ENCODE data around the gene TMSB10.

TMSB10 gene

GRCh38 chr2:84880645-84881521 is 24.6 kb upstream of the TMSB10 start, which contains the start of gene TRABD2A:
TRABD2A (minus strand) TSS chr2:84881084; CDS start chr2:84881039, 45 bp downstream.
- peak; percentile 47 to 67 for DNase-seq

DNA sequence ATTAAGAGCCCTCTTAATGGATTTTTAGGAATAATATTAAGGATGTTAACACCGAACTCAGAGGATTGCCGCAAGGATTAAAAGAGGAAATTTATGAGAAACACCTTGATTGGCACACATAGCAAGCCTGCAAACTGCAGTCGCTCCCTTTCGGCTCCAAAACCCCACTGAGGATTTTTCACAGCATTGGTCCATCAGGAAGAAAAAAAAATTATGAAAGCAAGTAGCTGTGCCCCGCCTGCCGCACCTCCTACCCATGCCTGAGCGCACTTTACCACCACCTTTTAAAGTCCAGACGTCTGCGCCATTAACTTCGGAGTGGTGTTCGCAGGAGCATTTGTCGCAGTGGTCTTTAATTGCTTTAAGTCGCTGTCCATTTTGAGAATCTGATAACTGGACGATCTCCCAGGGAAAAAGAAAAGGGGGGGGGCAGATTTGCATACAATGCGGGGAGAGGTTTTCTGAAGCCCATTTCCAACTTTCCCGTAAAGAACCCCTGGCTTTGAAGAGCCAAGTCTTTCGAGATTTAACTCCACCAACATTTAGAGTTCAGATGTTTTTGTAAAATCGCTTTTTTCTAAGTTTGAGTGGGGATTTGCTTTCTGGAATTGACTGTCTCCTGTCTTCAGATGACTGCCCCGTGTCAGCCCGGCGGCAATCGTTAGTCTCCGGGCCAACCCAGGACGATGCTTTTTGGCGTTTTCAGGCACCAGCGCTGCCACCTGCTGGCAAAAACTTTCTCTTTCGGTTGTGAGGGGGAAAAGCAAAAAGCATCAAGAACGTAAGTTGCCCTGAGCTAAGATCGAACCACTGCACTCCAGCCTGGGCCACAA is 23.7 kb upstream of the TMSB10 start:
- DNase-seq, result peak; percentile 88 to 89

DNA sequence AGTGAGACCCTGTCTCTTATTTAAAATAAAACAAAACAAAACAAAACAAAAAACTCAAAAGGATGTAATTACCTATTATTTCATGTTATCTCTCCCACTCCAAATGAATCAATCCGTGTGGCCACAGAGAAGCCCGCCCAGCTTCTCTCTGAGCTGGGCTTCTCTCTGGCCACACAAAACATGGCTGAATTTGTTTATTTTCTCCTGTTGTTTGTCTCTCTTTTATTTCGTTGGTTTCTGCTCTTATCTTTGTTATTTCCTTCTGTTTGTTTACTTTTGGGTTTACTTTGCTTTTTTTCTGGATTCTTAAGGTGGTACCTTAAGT is 23.1 kb upstream of the TMSB10 start:
- no peak for DNase-seq

DNA sequence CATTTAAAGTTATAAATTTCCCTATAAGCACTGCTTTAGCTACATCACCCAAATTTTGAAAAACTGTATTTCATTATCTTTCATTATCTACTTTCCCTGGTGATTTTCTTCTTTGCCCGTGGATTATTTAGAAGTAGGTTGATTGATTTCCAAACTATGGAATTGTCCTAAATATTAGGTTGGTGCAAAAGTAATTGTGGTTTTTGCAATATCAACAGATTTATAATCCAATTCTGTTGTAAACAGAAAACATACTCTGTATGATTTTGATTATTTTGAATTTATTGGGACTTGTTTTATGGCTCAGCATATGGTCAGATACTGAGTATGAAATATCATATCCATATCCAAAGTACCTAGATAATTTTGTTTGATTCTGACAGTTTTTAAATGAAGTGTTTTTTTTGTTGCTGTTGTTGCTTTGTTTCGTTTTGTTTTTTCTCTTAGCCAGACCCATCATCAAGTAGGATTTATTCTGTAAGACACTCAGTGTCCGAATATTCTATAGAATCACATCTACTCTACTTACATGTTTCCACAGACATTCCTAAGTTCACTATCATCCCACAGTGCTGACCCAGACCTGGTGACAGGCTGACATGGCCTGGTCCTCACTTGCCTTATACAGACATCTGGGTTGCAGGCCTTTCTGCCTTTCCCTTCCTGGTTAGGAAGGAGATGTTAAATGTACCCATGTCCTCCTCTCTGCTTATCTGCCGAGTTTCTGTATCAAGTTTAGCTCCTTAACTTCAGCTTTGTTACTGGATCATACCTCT is 22.5 kb upstream of the TMSB10 start:
- DNase-seq, result no peak

- no peak for DNase-seq
Observed at GRCh38 chr2:84884449-84884848, 21.0 kb upstream of the TMSB10 start.

DNA sequence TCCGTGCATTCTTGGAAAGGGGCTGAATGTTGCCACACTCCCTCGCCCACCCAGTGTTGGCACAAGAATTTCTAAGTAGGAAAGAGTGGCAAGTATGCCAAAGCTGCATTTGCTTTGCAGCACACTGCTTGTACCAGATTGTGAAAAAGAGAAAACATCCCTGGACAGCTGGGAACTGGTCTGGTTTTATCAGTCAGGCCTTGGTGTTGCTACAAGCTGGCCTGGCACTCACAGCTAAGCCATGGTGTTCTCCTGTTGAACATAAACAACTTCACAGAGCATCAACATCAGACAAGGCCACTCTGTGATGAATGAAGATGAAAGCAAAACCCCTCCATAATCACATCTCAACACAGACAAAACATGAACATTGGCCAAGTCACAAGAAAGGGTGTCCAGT is 20.3 kb upstream of the TMSB10 start:
- DNase-seq, result no peak

- DNase-seq, result no peak
Observed at GRCh38 chr2:84886791-84887190, 18.7 kb upstream of the TMSB10 start.

DNA sequence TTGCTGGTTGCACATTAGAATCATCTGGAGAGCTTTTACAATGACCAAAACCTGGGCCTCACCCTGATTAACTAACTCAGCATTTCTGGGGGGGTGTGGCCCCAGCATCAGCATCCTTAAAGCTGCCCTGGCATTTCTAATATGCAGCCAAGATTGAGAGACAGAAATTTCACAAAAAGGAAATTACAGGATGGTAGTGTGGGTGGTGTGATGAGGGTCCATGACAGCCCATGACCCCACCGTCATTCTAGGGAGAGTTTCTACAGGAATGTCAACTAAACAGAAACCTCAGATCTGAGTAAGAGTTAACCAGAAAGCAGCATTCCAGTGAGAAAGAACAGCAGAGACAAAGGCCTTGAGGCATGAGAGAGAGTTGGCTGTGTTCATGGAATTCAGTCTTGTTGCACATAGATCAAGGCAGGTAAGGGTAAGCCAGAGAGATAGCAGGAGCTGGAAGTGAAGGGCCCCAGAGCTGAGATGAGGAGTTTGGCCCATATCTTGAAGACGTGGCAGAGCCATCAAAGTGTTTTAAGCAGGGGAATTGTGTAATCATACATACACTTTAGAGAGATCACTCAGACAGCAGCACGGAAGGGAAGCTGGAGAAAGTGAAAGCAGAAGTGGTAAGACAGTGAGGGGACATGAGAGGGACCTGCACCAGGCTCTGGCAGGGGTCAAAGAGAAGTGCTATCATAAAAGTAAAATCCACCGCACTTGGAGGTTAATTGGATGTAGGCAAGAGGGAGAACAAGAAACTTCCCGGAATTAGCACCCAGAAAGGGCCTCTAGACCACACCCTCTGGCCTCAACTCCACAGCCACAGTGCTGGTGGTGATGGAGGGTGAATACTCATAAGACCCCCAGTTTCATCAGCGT is 16.8 kb upstream of the TMSB10 start:
- DNase-seq, result peak; percentile 78 to 80

- peak in 1 of 2 donors; percentile 38 for DNase-seq
Observed at GRCh38 chr2:84889332-84889731, 16.1 kb upstream of the TMSB10 start.

DNA sequence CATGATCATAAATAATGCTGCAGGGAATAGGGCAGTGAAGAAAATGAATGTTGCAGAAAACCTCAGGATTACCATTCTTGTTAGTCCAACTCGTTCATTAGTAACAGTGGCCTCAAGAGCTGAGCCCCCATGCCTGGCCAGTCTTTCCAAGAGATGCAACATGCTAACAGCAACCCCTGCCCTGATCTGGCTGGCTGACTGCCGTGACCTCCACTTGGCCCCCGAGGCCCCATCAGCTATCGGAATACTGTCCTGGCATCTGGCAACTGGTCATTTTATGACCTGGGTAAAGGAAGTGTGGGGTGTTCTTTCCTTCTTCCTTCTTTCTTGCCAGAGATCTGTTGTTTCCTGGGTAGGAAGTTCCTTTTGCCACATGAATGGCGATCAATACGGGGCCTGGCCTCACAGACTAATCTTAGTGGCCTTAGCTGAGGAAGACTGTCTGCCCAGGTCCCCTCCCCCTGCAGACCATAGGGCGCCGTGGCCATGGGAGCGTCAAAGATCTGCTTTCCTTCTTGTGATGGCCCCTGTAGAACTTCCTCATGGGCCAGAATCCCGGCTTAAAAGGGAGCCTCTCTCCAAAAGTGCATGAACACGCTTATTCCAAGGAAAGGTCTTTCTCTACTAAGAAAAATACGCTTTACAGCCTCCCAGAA is 14.0 kb upstream of the TMSB10 start:
- DNase-seq, result no peak

GRCh38 chr2:84894131-84894586 is 11.3 kb upstream of the TMSB10 start:
- no peak for DNase-seq

DNA sequence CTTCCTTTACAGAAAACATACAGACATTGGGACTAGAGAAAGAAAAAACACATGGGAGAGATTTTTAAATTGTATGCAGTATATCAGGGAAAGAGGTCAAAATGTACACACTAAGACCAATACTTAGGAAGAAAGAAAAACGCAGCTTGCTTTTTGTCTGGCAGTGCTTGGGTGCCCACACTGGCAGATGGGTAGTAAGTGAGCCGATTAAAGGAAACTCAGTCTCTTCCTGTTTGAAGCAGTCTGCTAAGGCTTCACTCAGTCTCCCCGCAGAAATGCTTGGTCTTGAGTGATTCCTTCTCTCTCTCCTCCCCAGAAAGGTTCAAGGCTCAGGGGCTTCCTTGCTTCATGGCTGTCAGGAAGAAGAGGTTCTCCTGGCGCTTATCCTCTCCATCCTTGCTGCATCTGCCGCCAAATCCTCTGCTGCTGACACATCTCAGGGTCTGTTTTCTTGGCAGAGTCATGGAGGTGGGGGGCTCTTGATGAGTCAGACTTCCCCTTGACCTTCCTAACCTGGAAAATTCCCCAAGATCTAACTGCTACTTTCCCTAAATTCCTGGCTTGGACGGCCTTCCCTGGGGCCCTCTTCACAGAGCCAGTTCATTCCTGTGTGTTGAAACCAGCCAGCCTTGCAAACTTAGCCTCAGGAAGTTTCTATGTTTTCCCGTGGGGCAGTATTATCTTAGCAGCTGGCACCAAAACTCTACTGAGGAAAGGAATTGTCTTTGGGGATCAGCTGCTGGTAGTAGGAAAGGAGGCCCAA is 10.5 kb upstream of the TMSB10 start:
- DNase-seq, result peak; percentile 23 to 47

GRCh38 chr2:84896567-84896966 is 8.9 kb upstream of the TMSB10 start:
- no peak for DNase-seq

DNA sequence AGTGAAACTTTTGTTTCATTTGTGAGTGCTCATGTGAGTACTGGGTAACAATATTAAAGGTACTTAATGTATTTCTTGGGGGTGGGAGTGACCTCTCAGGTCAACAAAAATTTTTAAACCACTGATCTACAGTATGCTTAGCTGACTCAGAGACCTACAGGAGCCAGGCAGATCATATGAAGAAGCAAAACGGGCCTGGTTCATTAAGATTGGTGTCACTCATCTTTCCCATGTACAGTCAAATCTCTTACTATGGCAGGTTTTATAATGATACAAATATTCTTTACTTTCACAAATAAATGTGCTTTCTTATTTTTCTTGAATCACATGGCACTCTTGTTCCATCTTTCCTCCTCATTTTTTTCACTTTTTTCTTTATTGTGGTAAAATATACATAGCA is 7.7 kb upstream of the TMSB10 start:
- DNase-seq, result no peak

GRCh38 chr2:84899304-84900204 is 5.9 kb upstream of the TMSB10 start:
- DNase-seq, result no peak

GRCh38 chr2:84900971-84901370 is 4.5 kb upstream of the TMSB10 start:
- no peak for DNase-seq

- DNase-seq, result no peak
Observed at GRCh38 chr2:84901593-84902120, 3.8 kb upstream of the TMSB10 start.

DNA sequence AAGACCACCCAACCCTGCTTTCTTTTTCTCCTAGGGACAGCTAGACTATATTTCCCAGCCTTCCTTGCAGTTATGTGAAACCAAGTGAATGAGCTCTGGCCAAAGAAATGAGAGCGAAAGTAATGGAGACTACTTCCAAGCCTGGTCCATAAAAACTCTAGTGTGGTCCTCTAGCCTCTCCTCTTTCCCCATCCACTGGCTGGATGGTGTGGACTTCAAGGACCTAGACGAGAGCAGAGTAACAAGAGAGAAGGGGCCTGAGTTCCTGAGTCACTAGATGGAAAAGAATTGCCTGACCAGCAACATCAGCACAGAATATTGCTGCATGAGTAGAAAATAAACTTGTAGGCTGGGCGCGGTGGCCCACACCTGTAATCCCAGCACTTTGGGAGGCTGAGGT is 2.9 kb upstream of the TMSB10 start:
- no peak for DNase-seq

- no peak for DNase-seq
Observed at GRCh38 chr2:84904151-84904550, 1.3 kb upstream of the TMSB10 start.
